WTC11 (cell line): Measurements from ENCODE around the gene MRPL32. TPM values are rescaled to one million over a fixed set of nuclear protein-coding genes. Genes with fewer than 3 reads are reported as not detected.

Source experiments
- ATAC-seq: fragments of 200-7000 bp; cut with Tn5 transposase; 2 replicates; pipeline ENCODE4 v1.10.0; 2021; ENCODE audit warnings: mild to moderate bottlenecking, moderate library complexity
- CTCF ChIA-PET: fragments of 300-600 bp; sonication (Branson Sonifier 250); formaldehyde crosslinking; loops from one replicate; lab custom pipeline; 2021; ENCODE audit warnings: antibody characterized with exemption; lab: Charles Lee
- POLR2A ChIA-PET: fragments of 350-600 bp; sonication (Branson Sonifier 250); formaldehyde crosslinking; loops from one replicate; lab custom pipeline; 2021; ENCODE audit warnings: antibody characterized with exemption; lab: Charles Lee
- DNase-seq: peaks from one replicate; pipeline ENCODE4 v3.0.0; 2021; ENCODE audit warnings: low spot score
- H3K27ac Mint-ChIP-seq: 2 replicates; pipeline ENCODE4 v1.8.0; 2021; ENCODE audit warnings: mixed read lengths
- H3K27me3 Mint-ChIP-seq: 2 replicates; pipeline ENCODE4 v1.8.0; 2021; ENCODE audit warnings: low read depth, mild to moderate bottlenecking, moderate library complexity, mixed read lengths
- H3K36me3 Mint-ChIP-seq: 2 replicates; pipeline ENCODE4 v1.8.0; 2021; ENCODE audit warnings: mixed read lengths
- H3K4me1 Mint-ChIP-seq: 2 replicates; pipeline ENCODE4 v1.8.0; 2022; ENCODE audit warnings: mixed read lengths
- H3K4me3 Mint-ChIP-seq: 2 replicates; pipeline ENCODE4 v1.8.0; 2021; ENCODE audit warnings: mild to moderate bottlenecking, moderate library complexity, mixed read lengths
- H3K9me3 Mint-ChIP-seq: 2 replicates; pipeline ENCODE4 v1.8.0; 2021; ENCODE audit warnings: mixed read lengths
- GRHL2 ChIP-seq: fragments of 250-450 bp; sonication (Bioruptor Pico); IDR thresholded peaks from 2 replicates; pipeline ENCODE4 v1.8.0; 2022; ENCODE audit warnings: mild to moderate bottlenecking, moderate library complexity; ENCODE audit not compliant: insufficient replicate concordance, severe bottlenecking
- IRF2 ChIP-seq: sonication (generic); formaldehyde crosslinking; IDR thresholded peaks from 2 replicates; pipeline ENCODE4 v1.8.0; 2022; ENCODE audit warnings: low read depth, missing genetic modification reagents, borderline replicate concordance
- JUN ChIP-seq: sonication (generic); formaldehyde crosslinking; IDR thresholded peaks from 2 replicates; pipeline ENCODE4 v1.8.0; 2023; ENCODE audit warnings: mild to moderate bottlenecking, missing genetic modification reagents
- MXD4 ChIP-seq: fragments of 250-450 bp; sonication (Bioruptor Pico); IDR thresholded peaks from 2 replicates; pipeline ENCODE4 v1.8.0; 2021; ENCODE audit warnings: mild to moderate bottlenecking, moderate library complexity, borderline replicate concordance
- NFATC4 ChIP-seq: fragments of 250-450 bp; sonication (Bioruptor Pico); IDR thresholded peaks from 2 replicates; pipeline ENCODE4 v1.9.0; 2021; ENCODE audit warnings: mild to moderate bottlenecking
- NR1H2 ChIP-seq: sonication (generic); formaldehyde crosslinking; IDR thresholded peaks from 2 replicates; pipeline ENCODE4 v1.9.0; 2021; ENCODE audit warnings: mild to moderate bottlenecking, moderate library complexity, missing genetic modification reagents
- NR2C2 ChIP-seq: sonication (generic); formaldehyde crosslinking; IDR thresholded peaks from 2 replicates; pipeline ENCODE4 v1.8.0; 2022; ENCODE audit warnings: mild to moderate bottlenecking, missing genetic modification reagents
- PRRX2 ChIP-seq: fragments of 250-450 bp; sonication (Bioruptor Pico); IDR thresholded peaks from 2 replicates; pipeline ENCODE4 v1.8.0; 2021; ENCODE audit warnings: mild to moderate bottlenecking
- RELA ChIP-seq: sonication (generic); formaldehyde crosslinking; IDR thresholded peaks from 2 replicates; pipeline ENCODE4 v1.8.1; 2022; ENCODE audit warnings: missing genetic modification reagents, mild to moderate bottlenecking, borderline replicate concordance
- ZNF232 ChIP-seq: sonication (generic); formaldehyde crosslinking; IDR thresholded peaks from 2 replicates; pipeline ENCODE4 v1.8.0; 2022; ENCODE audit warnings: mild to moderate bottlenecking, missing genetic modification reagents
- ZNF423 ChIP-seq: fragments of 250-450 bp; sonication (Bioruptor Pico); IDR thresholded peaks from 2 replicates; pipeline ENCODE4 v2.1.2; 2022; ENCODE audit warnings: mild to moderate bottlenecking, moderate library complexity
- total RNA-seq: library from RNA; stranded (reverse); gene quantifications from 3 replicates; pipeline ENCODE4 v1.2.3, GENCODE V29; 2021
- TF ChIP-seq, protein P1 (sequence below): sonication (generic); formaldehyde crosslinking; IDR thresholded peaks from 2 replicates; pipeline ENCODE4 v1.8.0; 2022; ENCODE audit warnings: mild to moderate bottlenecking, missing genetic modification reagents
- TF ChIP-seq, protein P2 (sequence below): sonication (generic); formaldehyde crosslinking; IDR thresholded peaks from 2 replicates; pipeline ENCODE4 v1.8.1; 2022; ENCODE audit warnings: mild to moderate bottlenecking, missing genetic modification reagents, moderate library complexity, borderline replicate concordance
- TF ChIP-seq, protein P3 (sequence below): sonication (generic); formaldehyde crosslinking; IDR thresholded peaks from 2 replicates; pipeline ENCODE4 v1.8.1; 2022; ENCODE audit warnings: low read depth, mild to moderate bottlenecking, moderate library complexity, missing genetic modification reagents, borderline replicate concordance
- TF ChIP-seq, protein P4 (sequence below): sonication (generic); formaldehyde crosslinking; IDR thresholded peaks from 2 replicates; pipeline ENCODE4 v1.8.0; 2022; ENCODE audit warnings: mild to moderate bottlenecking, missing genetic modification reagents
- TF ChIP-seq, protein P5 (sequence below): sonication (generic); formaldehyde crosslinking; IDR thresholded peaks from 2 replicates; pipeline ENCODE4 v1.8.0; 2022; ENCODE audit warnings: mild to moderate bottlenecking, missing genetic modification reagents
- TF ChIP-seq, protein P6 (sequence below): sonication (generic); formaldehyde crosslinking; conservative IDR thresholded peaks from 2 replicates; pipeline ENCODE4 v1.8.1; 2023; ENCODE audit warnings: mild to moderate bottlenecking, low read depth, missing genetic modification reagents, moderate library complexity
- TF ChIP-seq, protein P7 (sequence below): sonication (generic); formaldehyde crosslinking; IDR thresholded peaks from 2 replicates; pipeline ENCODE4 v1.8.1; 2022; ENCODE audit warnings: low read depth, missing genetic modification reagents, borderline replicate concordance

The MRPL32 gene
- total RNA-seq, 1 experiment from 2014 or later = 84.4 TPM

DNA sequence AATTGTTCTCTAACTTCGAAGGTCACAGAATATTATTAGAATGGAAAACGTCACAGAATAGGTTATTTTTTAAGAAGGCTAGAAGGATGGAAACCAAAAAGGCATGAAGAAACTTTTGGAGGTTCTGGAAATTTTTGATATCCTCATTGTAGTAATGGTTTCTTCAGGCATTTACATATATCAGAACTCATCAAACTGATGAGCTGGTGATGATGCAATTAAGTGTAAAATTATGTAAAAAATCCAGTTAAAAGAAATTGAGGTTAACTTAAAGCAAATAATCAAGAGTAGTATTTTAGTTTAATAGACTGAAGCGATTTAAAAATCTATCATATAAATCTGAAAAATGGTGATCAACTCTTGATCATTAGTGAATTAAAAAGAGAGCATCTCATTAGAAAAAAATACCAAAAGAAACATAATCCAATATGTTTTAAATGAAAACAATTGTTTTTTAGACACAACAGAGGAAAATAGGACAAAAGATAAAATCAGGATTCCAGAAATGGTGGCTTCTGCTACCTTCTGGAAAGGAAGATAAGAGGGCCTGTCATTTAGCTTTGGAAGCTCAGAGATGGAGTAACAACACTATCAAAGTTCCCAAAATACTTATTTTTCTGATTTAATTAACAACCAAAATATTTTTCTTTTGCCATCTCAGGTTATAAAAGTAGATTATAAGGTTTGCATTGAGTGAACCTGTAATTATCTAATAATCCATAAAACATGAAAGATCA is 10.0 kb upstream of the MRPL32 start:
- H3K4me3 Mint-ChIP-seq = no peak overlapping the region
- no peaks in the 10 kb centered on the region for H3K9me3 Mint-ChIP-seq
- H3K27ac Mint-ChIP-seq = no peak overlapping the region
- DNase-seq (no peak), ATAC-seq (no peak)
- POLR2A ChIA-PET = no interaction called here
- H3K27me3 Mint-ChIP-seq = no peaks in the 10 kb centered on the region
- peaks cover 4% of the 10 kb centered on the region for H3K4me1 Mint-ChIP-seq
- peaks cover 86% of the 10 kb centered on the region for H3K36me3 Mint-ChIP-seq
- TF ChIP-seq, protein P1, sequence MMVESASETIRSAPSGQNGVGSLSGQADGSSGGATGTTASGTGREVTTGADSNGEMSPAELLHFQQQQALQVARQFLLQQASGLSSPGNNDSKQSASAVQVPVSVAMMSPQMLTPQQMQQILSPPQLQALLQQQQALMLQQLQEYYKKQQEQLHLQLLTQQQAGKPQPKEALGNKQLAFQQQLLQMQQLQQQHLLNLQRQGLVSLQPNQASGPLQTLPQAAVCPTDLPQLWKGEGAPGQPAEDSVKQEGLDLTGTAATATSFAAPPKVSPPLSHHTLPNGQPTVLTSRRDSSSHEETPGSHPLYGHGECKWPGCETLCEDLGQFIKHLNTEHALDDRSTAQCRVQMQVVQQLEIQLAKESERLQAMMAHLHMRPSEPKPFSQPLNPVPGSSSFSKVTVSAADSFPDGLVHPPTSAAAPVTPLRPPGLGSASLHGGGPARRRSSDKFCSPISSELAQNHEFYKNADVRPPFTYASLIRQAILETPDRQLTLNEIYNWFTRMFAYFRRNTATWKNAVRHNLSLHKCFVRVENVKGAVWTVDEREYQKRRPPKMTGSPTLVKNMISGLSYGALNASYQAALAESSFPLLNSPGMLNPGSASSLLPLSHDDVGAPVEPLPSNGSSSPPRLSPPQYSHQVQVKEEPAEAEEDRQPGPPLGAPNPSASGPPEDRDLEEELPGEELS (CRISPR knock-in tag) = no peak
- TF ChIP-seq NR1H2 (CRISPR knock-in tag) = no peak
- TF ChIP-seq ZNF232 (CRISPR knock-in tag) = no peak
- no peak for TF ChIP-seq NR2C2 (CRISPR knock-in tag)
- no peak for TF ChIP-seq JUN (CRISPR knock-in tag)
- no peak for TF ChIP-seq IRF2 (CRISPR knock-in tag)
- TF ChIP-seq ZNF423 (CRISPR knock-in tag) = no peak
- TF ChIP-seq, protein P2, sequence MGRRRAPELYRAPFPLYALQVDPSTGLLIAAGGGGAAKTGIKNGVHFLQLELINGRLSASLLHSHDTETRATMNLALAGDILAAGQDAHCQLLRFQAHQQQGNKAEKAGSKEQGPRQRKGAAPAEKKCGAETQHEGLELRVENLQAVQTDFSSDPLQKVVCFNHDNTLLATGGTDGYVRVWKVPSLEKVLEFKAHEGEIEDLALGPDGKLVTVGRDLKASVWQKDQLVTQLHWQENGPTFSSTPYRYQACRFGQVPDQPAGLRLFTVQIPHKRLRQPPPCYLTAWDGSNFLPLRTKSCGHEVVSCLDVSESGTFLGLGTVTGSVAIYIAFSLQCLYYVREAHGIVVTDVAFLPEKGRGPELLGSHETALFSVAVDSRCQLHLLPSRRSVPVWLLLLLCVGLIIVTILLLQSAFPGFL (CRISPR knock-in tag) = no peak
- TF ChIP-seq, protein P3, sequence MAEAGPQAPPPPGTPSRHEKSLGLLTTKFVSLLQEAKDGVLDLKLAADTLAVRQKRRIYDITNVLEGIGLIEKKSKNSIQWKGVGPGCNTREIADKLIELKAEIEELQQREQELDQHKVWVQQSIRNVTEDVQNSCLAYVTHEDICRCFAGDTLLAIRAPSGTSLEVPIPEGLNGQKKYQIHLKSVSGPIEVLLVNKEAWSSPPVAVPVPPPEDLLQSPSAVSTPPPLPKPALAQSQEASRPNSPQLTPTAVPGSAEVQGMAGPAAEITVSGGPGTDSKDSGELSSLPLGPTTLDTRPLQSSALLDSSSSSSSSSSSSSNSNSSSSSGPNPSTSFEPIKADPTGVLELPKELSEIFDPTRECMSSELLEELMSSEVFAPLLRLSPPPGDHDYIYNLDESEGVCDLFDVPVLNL (CRISPR knock-in tag) = no peak
- no peak for TF ChIP-seq PRRX2 (CRISPR knock-in tag)
- TF ChIP-seq, protein P4, sequence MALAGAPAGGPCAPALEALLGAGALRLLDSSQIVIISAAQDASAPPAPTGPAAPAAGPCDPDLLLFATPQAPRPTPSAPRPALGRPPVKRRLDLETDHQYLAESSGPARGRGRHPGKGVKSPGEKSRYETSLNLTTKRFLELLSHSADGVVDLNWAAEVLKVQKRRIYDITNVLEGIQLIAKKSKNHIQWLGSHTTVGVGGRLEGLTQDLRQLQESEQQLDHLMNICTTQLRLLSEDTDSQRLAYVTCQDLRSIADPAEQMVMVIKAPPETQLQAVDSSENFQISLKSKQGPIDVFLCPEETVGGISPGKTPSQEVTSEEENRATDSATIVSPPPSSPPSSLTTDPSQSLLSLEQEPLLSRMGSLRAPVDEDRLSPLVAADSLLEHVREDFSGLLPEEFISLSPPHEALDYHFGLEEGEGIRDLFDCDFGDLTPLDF (CRISPR knock-in tag) = no peak
- TF ChIP-seq, protein P5, sequence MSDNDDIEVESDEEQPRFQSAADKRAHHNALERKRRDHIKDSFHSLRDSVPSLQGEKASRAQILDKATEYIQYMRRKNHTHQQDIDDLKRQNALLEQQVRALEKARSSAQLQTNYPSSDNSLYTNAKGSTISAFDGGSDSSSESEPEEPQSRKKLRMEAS (CRISPR knock-in tag) = no peak
- no peak for TF ChIP-seq MXD4
- TF ChIP-seq NFATC4 (CRISPR knock-in tag) = no peak
- TF ChIP-seq, protein P6, sequence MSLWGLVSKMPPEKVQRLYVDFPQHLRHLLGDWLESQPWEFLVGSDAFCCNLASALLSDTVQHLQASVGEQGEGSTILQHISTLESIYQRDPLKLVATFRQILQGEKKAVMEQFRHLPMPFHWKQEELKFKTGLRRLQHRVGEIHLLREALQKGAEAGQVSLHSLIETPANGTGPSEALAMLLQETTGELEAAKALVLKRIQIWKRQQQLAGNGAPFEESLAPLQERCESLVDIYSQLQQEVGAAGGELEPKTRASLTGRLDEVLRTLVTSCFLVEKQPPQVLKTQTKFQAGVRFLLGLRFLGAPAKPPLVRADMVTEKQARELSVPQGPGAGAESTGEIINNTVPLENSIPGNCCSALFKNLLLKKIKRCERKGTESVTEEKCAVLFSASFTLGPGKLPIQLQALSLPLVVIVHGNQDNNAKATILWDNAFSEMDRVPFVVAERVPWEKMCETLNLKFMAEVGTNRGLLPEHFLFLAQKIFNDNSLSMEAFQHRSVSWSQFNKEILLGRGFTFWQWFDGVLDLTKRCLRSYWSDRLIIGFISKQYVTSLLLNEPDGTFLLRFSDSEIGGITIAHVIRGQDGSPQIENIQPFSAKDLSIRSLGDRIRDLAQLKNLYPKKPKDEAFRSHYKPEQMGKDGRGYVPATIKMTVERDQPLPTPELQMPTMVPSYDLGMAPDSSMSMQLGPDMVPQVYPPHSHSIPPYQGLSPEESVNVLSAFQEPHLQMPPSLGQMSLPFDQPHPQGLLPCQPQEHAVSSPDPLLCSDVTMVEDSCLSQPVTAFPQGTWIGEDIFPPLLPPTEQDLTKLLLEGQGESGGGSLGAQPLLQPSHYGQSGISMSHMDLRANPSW (CRISPR knock-in tag) = no peak
- no peak for TF ChIP-seq RELA (CRISPR knock-in tag)
- TF ChIP-seq, protein P7, sequence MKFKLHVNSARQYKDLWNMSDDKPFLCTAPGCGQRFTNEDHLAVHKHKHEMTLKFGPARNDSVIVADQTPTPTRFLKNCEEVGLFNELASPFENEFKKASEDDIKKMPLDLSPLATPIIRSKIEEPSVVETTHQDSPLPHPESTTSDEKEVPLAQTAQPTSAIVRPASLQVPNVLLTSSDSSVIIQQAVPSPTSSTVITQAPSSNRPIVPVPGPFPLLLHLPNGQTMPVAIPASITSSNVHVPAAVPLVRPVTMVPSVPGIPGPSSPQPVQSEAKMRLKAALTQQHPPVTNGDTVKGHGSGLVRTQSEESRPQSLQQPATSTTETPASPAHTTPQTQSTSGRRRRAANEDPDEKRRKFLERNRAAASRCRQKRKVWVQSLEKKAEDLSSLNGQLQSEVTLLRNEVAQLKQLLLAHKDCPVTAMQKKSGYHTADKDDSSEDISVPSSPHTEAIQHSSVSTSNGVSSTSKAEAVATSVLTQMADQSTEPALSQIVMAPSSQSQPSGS = no peak
- no peak for TF ChIP-seq GRHL2 (CRISPR knock-in tag)
- TF ChIP-seq, all 79 proteins: peak for 0
- CTCF ChIA-PET = no interaction called here
